GM10266 (cell line): ENCODE measurements around the gene PPP6R2.

Experiments
- DNase-seq: peaks from one replicate; pipeline ENCODE4 v3.0.0; 2012; ENCODE audit errors: extremely low spot score
- TF ChIP-seq, protein P1 (sequence below): IDR thresholded peaks from 2 replicates; pipeline ENCODE4 v1.5.1; 2012; ENCODE audit warnings: mild to moderate bottlenecking, low read depth; ENCODE audit not compliant: control insufficient read depth, insufficient read depth; ENCODE audit errors: missing control alignments

The PPP6R2 gene

DNA sequence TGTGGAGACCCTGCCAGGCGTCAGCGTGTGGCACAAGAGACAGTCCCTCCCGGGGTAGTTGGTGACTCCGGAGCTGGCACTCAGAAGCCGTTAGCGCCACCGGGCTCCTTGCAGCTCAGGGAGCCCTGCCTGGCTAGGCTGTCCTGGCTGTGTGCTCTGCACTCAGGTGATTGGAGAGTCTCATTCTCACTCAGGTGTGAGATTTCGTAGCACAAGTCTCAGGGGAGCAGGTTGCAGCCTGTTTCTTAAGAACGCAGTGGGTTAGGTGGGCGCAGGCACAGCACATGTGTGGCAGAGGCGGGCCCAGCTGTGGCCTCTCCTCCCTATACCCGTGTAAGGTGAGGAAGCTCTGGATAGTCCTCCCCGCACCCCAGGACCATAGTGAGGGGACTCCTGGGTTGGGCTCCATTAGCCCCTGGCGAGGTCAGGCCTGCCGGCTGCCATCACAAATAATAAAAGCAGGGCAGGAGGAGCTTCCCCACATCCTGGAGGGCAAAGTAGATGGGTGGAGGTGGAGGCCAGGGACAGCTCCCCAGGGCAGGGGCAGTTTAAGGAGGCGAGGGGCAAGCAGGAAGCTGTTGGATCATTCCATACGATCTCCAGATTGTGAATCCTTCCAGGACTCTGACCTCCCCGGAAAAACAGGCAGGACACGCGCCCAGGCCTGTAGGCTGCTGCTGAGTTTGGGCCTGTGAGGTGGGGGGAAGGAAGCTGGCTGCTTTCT, 92.3 kb downstream of the PPP6R2 start:
- peak; percentile 36 for DNase-seq
- TF ChIP-seq, protein P1, sequence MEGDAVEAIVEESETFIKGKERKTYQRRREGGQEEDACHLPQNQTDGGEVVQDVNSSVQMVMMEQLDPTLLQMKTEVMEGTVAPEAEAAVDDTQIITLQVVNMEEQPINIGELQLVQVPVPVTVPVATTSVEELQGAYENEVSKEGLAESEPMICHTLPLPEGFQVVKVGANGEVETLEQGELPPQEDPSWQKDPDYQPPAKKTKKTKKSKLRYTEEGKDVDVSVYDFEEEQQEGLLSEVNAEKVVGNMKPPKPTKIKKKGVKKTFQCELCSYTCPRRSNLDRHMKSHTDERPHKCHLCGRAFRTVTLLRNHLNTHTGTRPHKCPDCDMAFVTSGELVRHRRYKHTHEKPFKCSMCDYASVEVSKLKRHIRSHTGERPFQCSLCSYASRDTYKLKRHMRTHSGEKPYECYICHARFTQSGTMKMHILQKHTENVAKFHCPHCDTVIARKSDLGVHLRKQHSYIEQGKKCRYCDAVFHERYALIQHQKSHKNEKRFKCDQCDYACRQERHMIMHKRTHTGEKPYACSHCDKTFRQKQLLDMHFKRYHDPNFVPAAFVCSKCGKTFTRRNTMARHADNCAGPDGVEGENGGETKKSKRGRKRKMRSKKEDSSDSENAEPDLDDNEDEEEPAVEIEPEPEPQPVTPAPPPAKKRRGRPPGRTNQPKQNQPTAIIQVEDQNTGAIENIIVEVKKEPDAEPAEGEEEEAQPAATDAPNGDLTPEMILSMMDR: no peak

DNA sequence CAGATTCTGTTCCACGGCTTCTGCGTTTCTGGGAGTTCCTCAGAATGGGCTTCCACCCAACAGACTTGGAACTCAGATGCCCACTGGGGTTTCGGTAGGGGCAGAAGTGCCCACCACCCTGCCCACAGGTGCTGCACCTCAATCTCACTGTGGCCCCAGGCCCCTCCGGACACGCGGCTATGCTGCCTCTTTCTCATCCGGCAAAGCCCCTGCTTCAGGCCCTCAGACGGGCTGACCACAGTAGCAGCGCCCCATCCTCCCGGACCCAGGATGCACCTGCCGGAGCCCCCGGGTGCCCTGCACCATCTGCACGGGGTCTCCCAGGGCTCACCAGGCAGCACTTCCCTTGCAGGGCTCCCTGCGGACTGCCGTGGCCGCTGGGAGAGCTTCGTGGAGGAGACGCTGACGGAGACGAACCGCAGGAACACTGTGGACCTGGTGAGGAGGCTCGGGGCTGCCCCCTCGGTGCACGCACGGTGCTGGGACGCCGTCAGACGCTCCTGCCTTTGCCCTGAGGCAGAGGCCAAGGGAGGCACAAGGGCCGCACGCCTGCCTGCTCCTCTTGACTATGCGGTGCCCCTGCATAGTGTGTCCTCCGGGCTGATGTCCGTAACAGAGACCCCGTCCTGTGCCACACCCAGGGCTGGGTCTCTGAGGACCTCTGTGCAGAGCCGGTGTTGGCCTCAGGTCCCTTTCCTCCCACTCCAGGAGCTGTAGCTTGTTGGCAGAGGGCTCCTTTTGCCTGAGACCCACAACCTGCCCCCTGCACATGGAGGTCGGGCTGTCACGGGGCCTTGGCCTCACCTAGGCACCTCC, 93.1 kb downstream of the PPP6R2 start:
- no peak for DNase-seq
- TF ChIP-seq, protein P1: no peak

DNA sequence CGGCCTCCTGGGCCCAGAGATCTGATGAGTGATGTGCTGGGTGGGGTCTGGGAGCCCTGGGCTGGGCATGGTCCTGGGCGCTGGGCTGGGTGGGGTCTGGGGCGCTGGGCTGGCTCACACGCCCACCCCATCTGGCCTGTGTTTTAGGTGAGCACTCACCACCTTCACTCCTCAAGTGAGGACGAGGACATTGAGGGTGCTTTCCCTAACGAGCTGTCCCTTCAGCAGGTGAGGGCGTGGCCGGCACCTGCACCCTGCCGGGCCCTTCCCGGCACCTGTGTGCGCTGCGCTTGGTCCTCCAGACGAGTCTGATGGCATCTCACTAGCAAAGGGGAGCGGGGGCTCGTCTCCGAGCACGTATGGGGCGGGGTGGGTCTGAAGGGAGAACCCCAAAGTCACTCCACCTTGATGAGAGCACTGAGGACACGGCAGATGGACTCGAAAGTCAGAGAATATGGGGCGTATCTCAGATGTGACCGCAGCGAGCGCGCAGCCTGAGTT, 93.8 kb downstream of the PPP6R2 start:
- no peak for DNase-seq
- TF ChIP-seq, protein P1: no peak

DNA sequence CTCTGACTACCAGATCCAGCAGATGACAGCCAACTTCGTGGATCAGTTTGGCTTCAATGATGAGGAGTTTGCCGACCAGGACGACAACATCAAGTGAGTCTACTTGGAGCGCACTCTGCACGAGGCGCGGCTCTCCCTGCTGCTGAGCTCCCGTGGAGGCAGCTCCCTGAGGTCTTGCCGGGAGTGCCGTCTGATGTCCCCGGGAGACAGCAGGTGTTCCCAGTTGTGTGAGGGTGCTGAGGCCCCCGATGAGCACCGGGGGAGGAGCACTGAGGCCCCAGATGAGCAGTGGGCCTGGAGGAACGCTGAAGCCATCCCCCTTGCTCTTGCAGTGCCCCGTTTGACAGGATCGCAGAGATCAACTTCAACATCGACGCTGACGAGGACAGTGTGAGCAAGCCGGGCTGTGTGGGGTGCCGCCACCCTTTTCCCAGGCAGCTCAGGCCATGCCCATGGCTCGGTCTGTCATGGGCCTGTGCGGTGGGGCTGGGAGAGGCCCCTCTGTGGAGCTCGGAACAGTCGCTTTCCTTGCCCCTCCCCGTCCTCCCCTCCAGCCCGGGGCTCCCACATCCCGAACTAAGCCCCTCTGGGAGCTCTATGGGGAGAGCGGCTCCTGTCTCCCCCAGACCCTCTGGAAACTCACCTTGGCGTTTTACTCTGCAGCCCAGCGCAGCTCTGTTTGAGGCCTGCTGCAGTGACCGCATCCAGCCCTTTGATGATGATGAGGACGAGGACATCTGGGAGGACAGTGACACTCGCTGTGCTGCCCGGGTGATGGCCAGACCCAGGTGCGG, 94.6 kb downstream of the PPP6R2 start:
- TF ChIP-seq, protein P1: no peak
- DNase-seq: no peak

DNA sequence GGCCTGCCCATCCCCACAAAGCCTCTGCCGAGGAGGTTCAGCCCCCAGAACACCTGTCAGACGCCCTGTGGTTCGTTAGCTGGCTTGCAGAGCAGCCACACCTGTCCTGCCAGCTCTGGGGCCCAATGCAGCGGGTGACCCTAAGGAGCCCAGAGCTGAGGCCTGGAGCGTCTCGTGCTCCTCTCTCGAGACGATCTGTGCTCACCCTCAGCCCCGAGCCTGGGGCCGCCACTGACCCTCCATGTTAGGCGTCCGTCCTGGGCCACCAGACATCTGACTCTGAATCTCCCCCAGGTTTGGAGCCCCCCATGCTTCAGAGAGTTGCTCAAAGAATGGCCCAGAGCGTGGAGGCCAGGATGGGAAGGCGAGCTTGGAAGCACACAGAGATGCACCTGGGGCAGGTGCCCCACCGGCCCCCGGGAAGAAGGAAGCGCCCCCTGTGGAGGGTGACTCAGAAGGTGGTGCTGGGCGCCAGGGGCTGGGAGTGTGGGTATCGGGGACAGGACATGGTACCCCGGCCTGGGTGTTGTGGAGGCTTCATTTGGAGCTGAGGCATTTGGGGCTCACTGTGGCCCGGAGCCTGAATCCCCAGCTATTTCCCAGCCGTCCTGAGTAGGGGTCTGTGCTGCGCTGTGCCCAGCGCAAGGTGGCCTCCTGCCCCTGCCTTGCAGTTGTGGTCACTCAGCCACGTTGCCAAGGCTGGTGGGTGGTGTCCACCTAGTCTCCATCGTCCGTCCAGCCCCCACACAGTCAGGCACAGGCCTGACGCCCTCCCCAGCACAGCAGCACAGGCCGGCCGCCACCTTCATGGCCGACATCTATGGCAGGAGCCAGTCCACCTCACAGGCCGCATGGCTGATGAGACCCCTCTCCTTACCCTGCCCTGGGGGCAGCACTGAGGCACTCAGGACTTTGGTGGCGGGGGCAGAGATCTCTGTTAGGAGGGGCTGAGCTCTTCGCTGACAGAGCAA, 95.5 kb downstream of the PPP6R2 start:
- no peak for DNase-seq
- TF ChIP-seq, protein P1: no peak

DNA sequence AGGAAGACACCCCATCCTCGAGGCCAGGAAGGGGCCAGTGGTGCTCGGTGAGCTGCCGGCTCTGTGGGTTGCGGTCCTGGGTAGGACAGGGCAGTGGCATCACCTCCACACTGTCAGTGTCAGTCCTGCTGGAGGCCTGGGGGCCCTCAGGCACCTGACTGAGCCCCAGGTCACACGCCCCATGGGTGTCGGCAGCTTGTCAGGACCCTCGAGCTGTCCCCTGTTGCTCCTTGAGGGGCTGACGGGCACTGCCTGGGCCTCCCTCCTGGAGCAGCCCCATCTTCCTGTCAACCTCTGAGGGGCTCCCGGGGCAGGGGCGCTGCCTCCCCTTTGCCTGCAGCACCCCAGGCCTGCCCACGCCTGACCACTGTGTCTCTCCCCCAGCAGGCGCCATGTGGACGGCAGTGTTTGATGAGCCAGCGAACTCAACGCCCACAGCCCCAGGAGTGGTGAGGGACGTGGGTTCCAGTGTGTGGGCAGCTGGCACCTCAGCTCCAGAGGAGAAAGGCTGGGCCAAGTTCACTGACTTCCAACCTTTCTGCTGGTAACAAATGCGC, 96.3 kb downstream of the PPP6R2 start:
- no peak for DNase-seq
- TF ChIP-seq, protein P1: no peak
